CD14-positive monocyte (primary cell): ENCODE results near the gene CIAO2A. TPM values are rescaled to one million over a fixed set of nuclear protein-coding genes. Genes with fewer than 3 reads are reported as not detected.

ENCODE experiments used
- DNase-seq, 3 donors: peaks; one replicate each; pipeline ENCODE4 v3.0.0-alpha.2; 2011 to 2022
- H2AFZ ChIP-seq: 2 replicates; pipeline ENCODE4 v1.6.0; 2012; ENCODE audit warnings: mild to moderate bottlenecking, low read depth, low read length, inconsistent platforms; ENCODE audit not compliant: insufficient read depth, poor library complexity, severe bottlenecking
- H3K27ac ChIP-seq, 2 donors: 1 replicate in 1 of 2; 2 replicates in 1 of 2; pipeline ENCODE4 v1.5.1; 2012 to 2013; ENCODE audit warnings: low read length in 2 of 2, control low read depth in 1 of 2, inconsistent platforms in 1 of 2, low read depth in 1 of 2, mild to moderate bottlenecking in 1 of 2
- H3K27me3 ChIP-seq, 2 donors: one replicate each; pipeline versions ENCODE4 v1.6.0 to v1.6.1; 2011 to 2013; ENCODE audit warnings: low read length in 2 of 2; ENCODE audit not compliant: control insufficient read depth in 2 of 2, insufficient read depth in 2 of 2
- H3K36me3 ChIP-seq, 2 donors: replicated peaks in 1 of 2; 1 replicate in 1 of 2; 2 replicates in 1 of 2; pipeline versions ENCODE4 v1.5.1 to v1.6.1; 2012 to 2013; ENCODE audit warnings: low read length in 2 of 2, control low read depth in 1 of 2, inconsistent platforms in 1 of 2, mild to moderate bottlenecking in 1 of 2; ENCODE audit not compliant: insufficient read depth in 2 of 2, control insufficient read depth in 1 of 2
- H3K4me1 ChIP-seq, 2 donors: 1 replicate in 1 of 2; 2 replicates in 1 of 2; pipeline versions ENCODE4 v1.5.1 to v1.6.1; 2012 to 2013; ENCODE audit warnings: low read length in 2 of 2, control low read depth in 1 of 2, inconsistent platforms in 1 of 2, mild to moderate bottlenecking in 1 of 2, moderate library complexity in 1 of 2; ENCODE audit not compliant: insufficient read depth in 2 of 2, control insufficient read depth in 1 of 2
- H3K4me2 ChIP-seq: replicated peaks from 2 replicates; pipeline ENCODE3; 2012; ENCODE audit warnings: low read length, moderate library complexity, mild to moderate bottlenecking; ENCODE audit not compliant: poor library complexity, severe bottlenecking; ENCODE audit errors: extremely low read depth
- H3K4me3 ChIP-seq, 3 experiments: fragments of 200-600 bp in 1 of 3; sonication (generic) in 1 of 3; replicated peaks in 1 of 3; 1 replicate in 2 of 3; 2 replicates in 1 of 3; pipeline ENCODE4 v1.5.1; 2011 to 2013; ENCODE audit warnings: low read length in 3 of 3, mild to moderate bottlenecking in 3 of 3, control low read depth in 2 of 3, low read depth in 2 of 3, inconsistent platforms in 1 of 3, moderate library complexity in 1 of 3
- H3K79me2 ChIP-seq: 2 replicates; pipeline ENCODE4 v1.6.0; 2012; ENCODE audit warnings: mild to moderate bottlenecking, control low read depth, inconsistent platforms, low read length, moderate library complexity; ENCODE audit not compliant: insufficient read depth
- H3K9ac ChIP-seq: 2 replicates; pipeline ENCODE4 v1.6.0; 2017; ENCODE audit warnings: low read length, mild to moderate bottlenecking; ENCODE audit not compliant: insufficient read depth, poor library complexity, severe bottlenecking
- H3K9me3 ChIP-seq, 2 donors: replicated peaks in 1 of 2; 1 replicate in 1 of 2; 2 replicates in 1 of 2; pipeline versions ENCODE4 v1.5.1 to v1.6.1; 2012 to 2013; ENCODE audit warnings: low read length in 2 of 2, control low read depth in 1 of 2; ENCODE audit not compliant: control insufficient read depth in 1 of 2, insufficient read depth in 1 of 2
- H4K20me1 ChIP-seq: 2 replicates; pipeline ENCODE4 v1.6.0; 2012; ENCODE audit warnings: mild to moderate bottlenecking, low read length, control low read depth, moderate library complexity; ENCODE audit not compliant: insufficient read depth
- H3K27ac Mint-ChIP-seq, 7 donors: one replicate each; pipeline ENCODE4 v1.8.0; 2020; ENCODE audit warnings: mild to moderate bottlenecking in 7 of 7, mixed read lengths in 7 of 7, moderate library complexity in 6 of 7, inconsistent platforms in 2 of 7
- H3K27me3 Mint-ChIP-seq, 3 donors: one replicate each; pipeline ENCODE4 v1.8.0; 2021 to 2022; ENCODE audit warnings: low read depth in 3 of 3, mild to moderate bottlenecking in 3 of 3, mixed read lengths in 3 of 3, moderate library complexity in 3 of 3, inconsistent platforms in 1 of 3
- H3K36me3 Mint-ChIP-seq, 2 donors: one replicate each; pipeline ENCODE4 v1.8.0; 2020; ENCODE audit warnings: mixed read lengths in 2 of 2, inconsistent platforms in 1 of 2, mild to moderate bottlenecking in 1 of 2
- H3K4me1 Mint-ChIP-seq: one replicate; pipeline ENCODE4 v1.8.0; 2020; ENCODE audit warnings: mild to moderate bottlenecking, mixed read lengths
- H3K4me3 Mint-ChIP-seq, 2 donors: one replicate each; pipeline ENCODE4 v1.8.0; 2020; ENCODE audit warnings: mild to moderate bottlenecking in 2 of 2, mixed read lengths in 2 of 2, moderate library complexity in 1 of 2
- H3K9me3 Mint-ChIP-seq, 7 donors: one replicate each; pipeline ENCODE4 v1.8.0; 2020 to 2022; ENCODE audit warnings: mixed read lengths in 7 of 7, mild to moderate bottlenecking in 6 of 7, moderate library complexity in 6 of 7, inconsistent platforms in 2 of 7
- WGBS: methylation state at CpG from one replicate; pipeline ENCODE4 v1.1.5; 2013; ENCODE audit warnings: missing lambda C conversion rate; ENCODE audit not compliant: insufficient coverage; 5-methylcytosine and 5-hydroxymethylcytosine counted together
- intact Hi-C, 2 donors: fragments of 100-400 bp; cut with micrococcal nuclease; formaldehyde crosslinking; loops; one replicate each; pipeline versions ENCODE4 v1.15.0 to v1.15.1; 2023
- polyA plus RNA-seq, 3 donors: library from polyadenylated mRNA; depleted of rRNA in 1 of 3; unstranded in 2 of 3; stranded (reverse) in 1 of 3; fragments of 300-500 nt in 2 of 3; fragments of >200 nt in 1 of 3; fragmentation: Illumina TruSeq in 2 of 3; gene quantifications; 1 replicate in 2 of 3; 2 replicates in 1 of 3; pipeline ENCODE4 v1.2.3, GENCODE V29; 2012 to 2021
- TF ChIP-seq, protein P1 (sequence below): fragments of 200-600 bp; IDR thresholded peaks from one replicate; pipeline ENCODE4 v1.8.0; 2022; ENCODE audit warnings: antibody characterized with exemption, mild to moderate bottlenecking

CIAO2A gene
- polyA plus RNA-seq, 3 donors: 98.2 to 265 (median 261) TPM

DNA sequence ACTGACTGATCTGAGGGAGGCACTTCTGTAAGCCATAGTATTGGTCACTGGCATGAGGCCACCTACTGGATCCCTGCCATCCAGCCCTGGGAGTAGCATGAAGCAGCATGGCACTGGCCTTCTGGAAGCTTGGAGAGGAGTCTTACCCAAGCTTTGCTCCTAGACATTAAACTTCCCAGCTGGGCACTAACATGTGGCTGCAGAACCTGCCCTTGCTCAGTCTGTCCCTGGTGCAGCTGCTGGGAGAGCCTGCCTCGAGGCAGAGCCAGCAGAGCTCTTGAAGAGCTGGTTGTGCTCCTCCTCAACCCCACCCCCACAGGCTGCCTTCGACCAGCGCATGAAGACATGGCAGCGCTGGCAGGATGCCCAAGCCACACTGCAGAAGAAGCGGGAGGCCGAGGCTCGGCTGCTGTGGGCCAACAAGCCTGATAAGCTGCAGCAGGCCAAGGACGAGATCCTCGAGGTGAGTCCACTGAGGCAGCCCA lies 40.7 kb upstream of the CIAO2A start:
- no peaks in the 10 kb centered on the region for H3K4me1 ChIP-seq
- no peak overlapping the region for H3K9ac ChIP-seq
- H3K4me3 ChIP-seq: no peak overlapping the region
- H3K36me3 ChIP-seq: peaks cover 87 to 96% of the 10 kb centered on the region in 2 donors
- H3K27ac ChIP-seq: peak overlapping the region in 1 of 2 donors; percentile 27
- H3K27me3 ChIP-seq: no peaks in the 10 kb centered on the region
- peaks cover 74% of the 10 kb centered on the region for H4K20me1 ChIP-seq
- no peaks in the 10 kb centered on the region for H3K79me2 ChIP-seq
- Mint-ChIP-seq H3K4me1 (no peaks in the 10 kb centered on the region), H3K9me3 (peaks cover 0 to 2% (median 0%) of the 10 kb centered on the region in 7 donors), H3K27me3 (peaks cover 0 to 2% (median 0%) of the 10 kb centered on the region in 3 donors), H3K27ac (peak overlapping the region in 1 of 7 donors; percentile 20), H3K36me3 (peaks cover 91 to 96% of the 10 kb centered on the region in 2 donors), H3K4me3 (no peak overlapping the region)
- H3K4me2 ChIP-seq: no peak overlapping the region
- intact Hi-C loops: no loop called here
- no peak for DNase-seq
- WGBS: 56% methylated on average over 9 of the region's 9 CpGs
- H2AFZ ChIP-seq: no peak overlapping the region
- TF ChIP-seq, protein P1, sequence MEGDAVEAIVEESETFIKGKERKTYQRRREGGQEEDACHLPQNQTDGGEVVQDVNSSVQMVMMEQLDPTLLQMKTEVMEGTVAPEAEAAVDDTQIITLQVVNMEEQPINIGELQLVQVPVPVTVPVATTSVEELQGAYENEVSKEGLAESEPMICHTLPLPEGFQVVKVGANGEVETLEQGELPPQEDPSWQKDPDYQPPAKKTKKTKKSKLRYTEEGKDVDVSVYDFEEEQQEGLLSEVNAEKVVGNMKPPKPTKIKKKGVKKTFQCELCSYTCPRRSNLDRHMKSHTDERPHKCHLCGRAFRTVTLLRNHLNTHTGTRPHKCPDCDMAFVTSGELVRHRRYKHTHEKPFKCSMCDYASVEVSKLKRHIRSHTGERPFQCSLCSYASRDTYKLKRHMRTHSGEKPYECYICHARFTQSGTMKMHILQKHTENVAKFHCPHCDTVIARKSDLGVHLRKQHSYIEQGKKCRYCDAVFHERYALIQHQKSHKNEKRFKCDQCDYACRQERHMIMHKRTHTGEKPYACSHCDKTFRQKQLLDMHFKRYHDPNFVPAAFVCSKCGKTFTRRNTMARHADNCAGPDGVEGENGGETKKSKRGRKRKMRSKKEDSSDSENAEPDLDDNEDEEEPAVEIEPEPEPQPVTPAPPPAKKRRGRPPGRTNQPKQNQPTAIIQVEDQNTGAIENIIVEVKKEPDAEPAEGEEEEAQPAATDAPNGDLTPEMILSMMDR: no peak
- no peaks in the 10 kb centered on the region for H3K9me3 ChIP-seq

DNA sequence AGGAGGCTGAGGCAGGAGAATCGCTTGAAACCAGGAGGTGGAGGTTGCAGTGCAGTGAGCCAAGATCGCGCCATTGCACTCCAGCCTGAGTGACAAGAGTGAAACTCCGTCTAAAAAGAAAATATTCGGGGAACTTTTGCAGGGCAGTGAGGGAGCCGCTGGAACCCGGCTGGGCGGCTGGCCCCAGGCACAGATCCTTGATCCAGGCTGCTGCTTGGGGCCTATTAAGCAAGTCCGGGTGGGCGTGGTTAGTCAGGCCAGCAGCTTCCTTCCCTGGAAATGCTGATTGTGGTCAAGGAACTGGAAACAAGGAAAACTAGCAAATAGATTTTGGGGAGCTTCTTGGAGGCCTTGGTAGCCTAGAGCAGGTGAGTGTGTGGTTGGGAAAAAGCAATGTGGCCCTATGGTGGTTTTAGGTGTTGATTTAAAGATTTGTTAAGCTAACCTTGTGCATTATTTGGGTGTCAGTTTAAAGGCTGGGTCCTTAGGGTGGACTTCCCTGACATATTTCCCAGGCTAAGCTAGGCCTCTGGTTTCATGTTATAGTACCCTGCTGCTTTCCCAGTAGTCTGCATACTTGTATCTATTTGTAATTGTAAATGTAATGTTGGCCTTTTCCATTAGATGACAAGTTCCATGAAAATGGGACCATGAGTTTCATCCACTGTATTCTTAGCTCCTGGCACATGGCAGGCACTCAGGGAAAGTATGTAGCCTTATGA lies 40.1 kb upstream of the CIAO2A start:
- DNase-seq: no peak
- no peak overlapping the region for H3K4me3 ChIP-seq
- H3K4me2 ChIP-seq: no peak overlapping the region
- intact Hi-C loops: no loop called here
- no peak overlapping the region for H3K4me3 Mint-ChIP-seq
- H3K9me3 Mint-ChIP-seq: peaks cover 0 to 2% (median 0%) of the 10 kb centered on the region in 7 donors
- H3K9me3 ChIP-seq: no peaks in the 10 kb centered on the region
- H3K36me3 Mint-ChIP-seq: peaks cover 93 to 100% of the 10 kb centered on the region in 2 donors
- H3K27me3 Mint-ChIP-seq: peaks cover 0 to 2% (median 0%) of the 10 kb centered on the region in 3 donors
- H3K79me2 ChIP-seq: no peaks in the 10 kb centered on the region
- H4K20me1 ChIP-seq: peaks cover 73% of the 10 kb centered on the region
- no peaks in the 10 kb centered on the region for H3K4me1 Mint-ChIP-seq
- H3K9ac ChIP-seq: no peak overlapping the region
- no peaks in the 10 kb centered on the region for H3K4me1 ChIP-seq
- TF ChIP-seq, protein P1: no peak
- 92% methylated on average over 10 of the region's 10 CpGs for WGBS
- H2AFZ ChIP-seq: no peak overlapping the region
- H3K27me3 ChIP-seq: no peaks in the 10 kb centered on the region
- peak overlapping the region in 1 of 7 donors; percentile 23 for H3K27ac Mint-ChIP-seq
- peaks cover 90 to 100% of the 10 kb centered on the region in 2 donors for H3K36me3 ChIP-seq
- peak overlapping the region in 1 of 2 donors; percentile 27 for H3K27ac ChIP-seq
